ENCODE measurements around the gene FKRP. TPM values are rescaled to one million over a fixed set of nuclear protein-coding genes. Genes with fewer than 3 reads are reported as not detected.
A peak's percentile ranks its signal among the peaks of the same experiment; 100 is the strongest.

FKRP gene
- total RNA-seq, 1 donor from 2014 or later, result 37.0 TPM

- H3K27me3 Mint-ChIP-seq (ENCODE audit: low read depth), result no peaks in the 10 kb centered on the region
- no peak overlapping the region for H3K4me3 Mint-ChIP-seq
- H3K27ac Mint-ChIP-seq, result no peak overlapping the region
- no peaks in the 10 kb centered on the region for H3K9me3 Mint-ChIP-seq
- no peak for DNase-seq (ENCODE audit: low spot score in 2 of 2, unreplicated experiment in 2 of 2)
- H3K36me3 Mint-ChIP-seq, result peaks cover 15% of the 10 kb centered on the region
- H3K4me1 Mint-ChIP-seq, result peaks cover 13% of the 10 kb centered on the region
- no peak for TF ChIP-seq CTCF (IDR thresholded peaks at IDR 0.05; ENCODE audit: unreplicated experiment)
These were observed 18.1 kb upstream of the FKRP start for GRCh38 chr19:46727757-46728156.

- H3K27me3 Mint-ChIP-seq (ENCODE audit: low read depth), result no peaks in the 10 kb centered on the region
- H3K27ac Mint-ChIP-seq, result no peak overlapping the region
- peaks cover 13% of the 10 kb centered on the region for H3K4me1 Mint-ChIP-seq
- H3K36me3 Mint-ChIP-seq, result peaks cover 15% of the 10 kb centered on the region
- no peak for TF ChIP-seq CTCF (IDR thresholded peaks at IDR 0.05; ENCODE audit: unreplicated experiment)
- DNase-seq (ENCODE audit: low spot score in 2 of 2, unreplicated experiment in 2 of 2), result no peak
- H3K9me3 Mint-ChIP-seq, result no peaks in the 10 kb centered on the region
- no peak overlapping the region for H3K4me3 Mint-ChIP-seq
These were observed 17.6 kb upstream of the FKRP start for GRCh38 chr19:46728208-46728607.

- Mint-ChIP-seq H3K9me3 (no peaks in the 10 kb centered on the region), H3K4me1 (peaks cover 13% of the 10 kb centered on the region), H3K27ac (peak overlapping the region; percentile 6), H3K27me3 (ENCODE audit: low read depth) (no peaks in the 10 kb centered on the region), H3K36me3 (peaks cover 16% of the 10 kb centered on the region), H3K4me3 (no peak overlapping the region)
- DNase-seq (ENCODE audit: low spot score in 2 of 2, unreplicated experiment in 2 of 2), result peak in 1 of 2 experiments; percentile 77
- TF ChIP-seq CTCF (IDR thresholded peaks at IDR 0.05; ENCODE audit: unreplicated experiment), result peak; percentile 81
These were observed 17.0 kb upstream of the FKRP start for GRCh38 chr19:46728693-46729339.

- Mint-ChIP-seq H3K27me3 (ENCODE audit: low read depth) (no peaks in the 10 kb centered on the region), H3K36me3 (peaks cover 17% of the 10 kb centered on the region), H3K27ac (no peak overlapping the region), H3K4me3 (no peak overlapping the region), H3K9me3 (no peaks in the 10 kb centered on the region), H3K4me1 (peaks cover 13% of the 10 kb centered on the region)
- no peak for DNase-seq (ENCODE audit: low spot score in 2 of 2, unreplicated experiment in 2 of 2)
- no peak for TF ChIP-seq CTCF (IDR thresholded peaks at IDR 0.05; ENCODE audit: unreplicated experiment)
These were observed 16.2 kb upstream of the FKRP start for GRCh38 chr19:46729696-46730095.

GRCh38 chr19:46730187-46730586 is 15.7 kb upstream of the FKRP start:
- Mint-ChIP-seq H3K36me3 (peaks cover 17% of the 10 kb centered on the region), H3K27ac (no peak overlapping the region), H3K4me1 (peaks cover 13% of the 10 kb centered on the region), H3K9me3 (no peaks in the 10 kb centered on the region), H3K27me3 (ENCODE audit: low read depth) (no peaks in the 10 kb centered on the region), H3K4me3 (no peak overlapping the region)
- TF ChIP-seq CTCF (IDR thresholded peaks at IDR 0.05; ENCODE audit: unreplicated experiment), result no peak
- DNase-seq (ENCODE audit: low spot score in 2 of 2, unreplicated experiment in 2 of 2), result no peak
